GM06990 (cell line): ENCODE results near the gene FHIT.

ENCODE experiments used
- DNase-seq: peaks from one replicate; pipeline ENCODE4 v3.0.0-alpha.2; 2011; ENCODE audit not compliant: insufficient read length; ENCODE audit errors: extremely low read depth
- H3K27me3 ChIP-seq: replicated peaks from 2 replicates; pipeline ENCODE4 v1.6.0; 2011; ENCODE audit warnings: low read length; ENCODE audit not compliant: control insufficient read depth, insufficient read depth
- H3K36me3 ChIP-seq: 2 replicates; pipeline ENCODE4 v1.5.1; 2011; ENCODE audit warnings: low read length; ENCODE audit not compliant: control insufficient read depth, insufficient read depth
- H3K4me3 ChIP-seq: replicated peaks from 2 replicates; pipeline ENCODE4 v1.5.1; 2011; ENCODE audit warnings: low read depth, mild to moderate bottlenecking, control low read depth, low read length
- TF ChIP-seq, protein P1 (sequence below): IDR thresholded peaks from 2 replicates; pipeline ENCODE4 v1.5.1; 2011; ENCODE audit warnings: low read length, control low read depth, mild to moderate bottlenecking, inconsistent platforms; ENCODE audit not compliant: insufficient read depth, poor library complexity, severe bottlenecking

FHIT gene

GRCh38 chr3:60633644-60634043 lies 617.6 kb downstream of the FHIT start:
- Histone ChIP-seq H3K4me3 (no peak overlapping the region), H3K27me3 (no peaks in the 10 kb centered on the region), H3K36me3 (no peaks in the 10 kb centered on the region)
- no peak for DNase-seq
- TF ChIP-seq, protein P1, sequence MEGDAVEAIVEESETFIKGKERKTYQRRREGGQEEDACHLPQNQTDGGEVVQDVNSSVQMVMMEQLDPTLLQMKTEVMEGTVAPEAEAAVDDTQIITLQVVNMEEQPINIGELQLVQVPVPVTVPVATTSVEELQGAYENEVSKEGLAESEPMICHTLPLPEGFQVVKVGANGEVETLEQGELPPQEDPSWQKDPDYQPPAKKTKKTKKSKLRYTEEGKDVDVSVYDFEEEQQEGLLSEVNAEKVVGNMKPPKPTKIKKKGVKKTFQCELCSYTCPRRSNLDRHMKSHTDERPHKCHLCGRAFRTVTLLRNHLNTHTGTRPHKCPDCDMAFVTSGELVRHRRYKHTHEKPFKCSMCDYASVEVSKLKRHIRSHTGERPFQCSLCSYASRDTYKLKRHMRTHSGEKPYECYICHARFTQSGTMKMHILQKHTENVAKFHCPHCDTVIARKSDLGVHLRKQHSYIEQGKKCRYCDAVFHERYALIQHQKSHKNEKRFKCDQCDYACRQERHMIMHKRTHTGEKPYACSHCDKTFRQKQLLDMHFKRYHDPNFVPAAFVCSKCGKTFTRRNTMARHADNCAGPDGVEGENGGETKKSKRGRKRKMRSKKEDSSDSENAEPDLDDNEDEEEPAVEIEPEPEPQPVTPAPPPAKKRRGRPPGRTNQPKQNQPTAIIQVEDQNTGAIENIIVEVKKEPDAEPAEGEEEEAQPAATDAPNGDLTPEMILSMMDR = no peak

DNA sequence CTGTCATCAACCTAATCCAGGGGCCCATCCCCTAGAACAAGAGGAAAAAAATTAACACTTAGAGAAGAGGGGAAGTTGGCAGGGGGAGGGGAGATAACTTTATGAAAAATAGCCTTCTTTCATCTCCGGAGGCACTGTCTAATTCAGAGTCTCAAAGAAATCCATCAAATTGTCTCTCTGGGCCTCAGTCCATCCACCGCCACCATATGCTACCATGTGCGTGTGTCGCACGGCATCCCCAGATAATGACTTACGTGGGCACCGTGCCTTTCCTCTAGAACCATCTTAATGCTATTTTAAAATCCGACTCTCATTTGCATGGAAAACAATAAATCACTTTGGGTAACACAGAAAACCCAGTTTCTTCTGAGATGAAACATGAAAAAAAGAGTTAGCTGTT lies 619.7 kb downstream of the FHIT start:
- DNase-seq = no peak
- TF ChIP-seq, protein P1 = no peak

DNA sequence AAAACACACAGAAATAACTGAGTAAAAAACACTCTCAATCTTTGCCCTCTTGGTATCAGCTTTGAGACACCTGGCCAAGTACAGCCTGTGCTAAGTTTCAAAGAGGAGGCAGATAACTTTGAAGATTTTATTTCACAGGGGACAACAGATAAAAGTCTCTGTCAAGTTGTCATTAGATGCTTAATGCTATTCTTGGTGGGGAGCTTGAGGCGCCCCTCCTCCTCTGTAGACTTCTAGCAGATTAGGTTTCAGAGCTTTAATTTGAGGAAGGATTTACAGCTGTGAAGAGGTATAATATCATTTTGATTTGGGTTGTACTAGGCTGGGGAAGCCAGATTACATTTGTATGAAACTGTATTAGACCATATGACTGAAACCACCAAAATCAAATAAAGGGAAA lies 620.3 kb downstream of the FHIT start:
- H3K27me3 ChIP-seq = no peaks in the 10 kb centered on the region
- TF ChIP-seq, protein P1 = no peak

More for the DNA sequence above, 619.7 kb downstream of the FHIT start:
- H3K4me3 ChIP-seq = no peak overlapping the region
- no peaks in the 10 kb centered on the region for H3K27me3 ChIP-seq
- no peaks in the 10 kb centered on the region for H3K36me3 ChIP-seq

GRCh38 chr3:60629816-60630215 lies 621.4 kb downstream of the FHIT start:
- no peaks in the 10 kb centered on the region for H3K27me3 ChIP-seq
- TF ChIP-seq, protein P1 = no peak
- H3K36me3 ChIP-seq = no peaks in the 10 kb centered on the region
- no peak overlapping the region for H3K4me3 ChIP-seq
- DNase-seq = no peak

More for the DNA sequence above, 620.3 kb downstream of the FHIT start:
- Histone ChIP-seq H3K4me3 (no peak overlapping the region), H3K36me3 (no peaks in the 10 kb centered on the region)
- no peak for DNase-seq

DNA sequence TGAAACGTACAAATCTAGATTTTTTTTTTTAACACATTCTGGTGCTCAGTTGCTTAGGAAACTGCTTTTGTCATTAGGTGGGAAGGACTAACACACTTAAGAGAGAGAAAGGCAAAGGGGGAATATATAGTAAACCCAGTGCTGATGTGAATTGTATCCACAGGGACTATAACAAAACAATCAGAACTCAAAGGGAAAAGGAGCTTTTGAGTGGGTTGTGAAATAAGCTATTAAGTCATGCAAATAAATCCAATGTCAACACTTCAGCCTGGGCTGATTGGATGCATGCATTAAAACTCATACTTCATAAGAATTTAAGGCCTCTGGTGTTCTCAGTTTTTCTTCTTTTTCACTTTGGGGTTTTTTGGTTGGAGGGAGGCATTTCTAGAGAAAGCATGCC lies 628.9 kb downstream of the FHIT start:
- no peak for DNase-seq
- TF ChIP-seq, protein P1 = no peak

GRCh38 chr3:60617188-60617587 lies 634.1 kb downstream of the FHIT start:
- no peaks in the 10 kb centered on the region for H3K27me3 ChIP-seq
- DNase-seq = no peak
- H3K36me3 ChIP-seq = no peaks in the 10 kb centered on the region
- TF ChIP-seq, protein P1 = no peak
- H3K4me3 ChIP-seq = no peak overlapping the region

More for the DNA sequence above, 628.9 kb downstream of the FHIT start:
- H3K27me3 ChIP-seq = no peaks in the 10 kb centered on the region
- H3K36me3 ChIP-seq = no peaks in the 10 kb centered on the region
- no peak overlapping the region for H3K4me3 ChIP-seq
